Nucleus accumbens (tissue), 56 donors: Measurements from ENCODE around the gene ARRDC1.
"Not testable (repeated sequence)": the region's sequence is repeated elsewhere in the genome, so short reads cannot be mapped to it uniquely, and the experiment has no call there.

ENCODE experiments used
- DNase-seq, 56 donors: peaks; one replicate each; lab custom pipeline; 2025; lab: John Stamatoyannopoulos, UW

The ARRDC1 gene

GRCh38 chr9:137611623-137612609 lies 6.4 kb downstream of the ARRDC1 start:
- DNase-seq = no peak

DNA sequence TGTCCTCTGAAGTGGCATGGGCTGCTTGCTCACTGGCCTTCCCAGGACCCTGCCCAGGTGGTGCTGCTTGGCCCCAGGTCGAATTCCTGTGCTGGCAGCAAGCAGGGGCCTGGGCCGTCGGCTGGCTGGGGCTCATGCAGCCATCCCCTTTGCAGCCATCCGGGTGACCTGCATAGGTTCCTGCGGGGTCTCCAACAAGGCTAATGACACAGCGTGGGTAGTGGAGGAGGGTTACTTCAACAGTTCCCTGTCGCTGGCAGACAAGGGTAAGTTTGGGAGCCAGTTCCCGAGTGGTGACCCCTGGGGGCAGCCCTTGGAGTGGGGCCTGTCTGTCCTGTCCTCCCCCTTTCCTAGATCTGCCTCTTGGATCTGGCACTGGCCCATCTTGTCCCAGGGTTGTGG lies 7.3 kb downstream of the ARRDC1 start:
- DNase-seq = no peak

GRCh38 chr9:137613259-137613658 lies 7.8 kb downstream of the ARRDC1 start:
- DNase-seq = no peak

- DNase-seq = no peak
These were observed 8.4 kb downstream of the ARRDC1 start for GRCh38 chr9:137613738-137614523.

- no peak for DNase-seq
These were observed 9.3 kb downstream of the ARRDC1 start for GRCh38 chr9:137614631-137615386.

GRCh38 chr9:137615387-137615871 lies 9.9 kb downstream of the ARRDC1 start:
- no peak for DNase-seq

- DNase-seq = peak in 52 of 56 donors; percentile 35 to 96 (median 82)
These were observed 12.9 kb downstream of the ARRDC1 start, which contains the start of gene EHMT1 for GRCh38 chr9:137618105-137619067. Gene EHMT1 (plus strand): TSS chr9:137619005. CDS start chr9:137619029, 24 bp downstream.

- DNase-seq = peak in 1 of 56 donors; percentile 17
These were observed 14.0 kb downstream of the ARRDC1 start for GRCh38 chr9:137619240-137620047.

- DNase-seq = no peak
These were observed 14.5 kb downstream of the ARRDC1 start for GRCh38 chr9:137620048-137620405.

DNA sequence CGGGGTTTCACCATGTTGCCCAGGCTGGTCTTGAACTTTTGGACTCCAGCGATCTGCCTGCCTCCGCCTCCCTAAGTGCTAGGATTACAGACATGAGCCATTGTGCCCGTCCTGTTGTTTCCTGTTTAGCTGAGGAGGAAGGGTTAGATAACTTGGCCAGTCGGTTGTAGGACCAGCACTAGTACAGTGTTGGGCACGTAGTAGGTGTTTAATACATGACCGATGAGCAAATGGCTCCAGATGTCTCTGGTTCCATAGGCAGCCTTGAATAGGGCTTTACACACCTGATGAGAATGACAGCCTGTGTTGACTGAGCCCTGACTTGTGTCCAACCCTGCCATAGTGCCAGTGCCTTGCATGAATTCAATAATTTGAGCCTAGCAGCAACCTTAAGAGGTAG lies 15.1 kb downstream of the ARRDC1 start:
- no peak for DNase-seq

GRCh38 chr9:137621131-137621757 lies 15.8 kb downstream of the ARRDC1 start:
- DNase-seq = no peak

GRCh38 chr9:137622211-137622610 lies 16.7 kb downstream of the ARRDC1 start:
- DNase-seq = not testable (repeated sequence)

DNA sequence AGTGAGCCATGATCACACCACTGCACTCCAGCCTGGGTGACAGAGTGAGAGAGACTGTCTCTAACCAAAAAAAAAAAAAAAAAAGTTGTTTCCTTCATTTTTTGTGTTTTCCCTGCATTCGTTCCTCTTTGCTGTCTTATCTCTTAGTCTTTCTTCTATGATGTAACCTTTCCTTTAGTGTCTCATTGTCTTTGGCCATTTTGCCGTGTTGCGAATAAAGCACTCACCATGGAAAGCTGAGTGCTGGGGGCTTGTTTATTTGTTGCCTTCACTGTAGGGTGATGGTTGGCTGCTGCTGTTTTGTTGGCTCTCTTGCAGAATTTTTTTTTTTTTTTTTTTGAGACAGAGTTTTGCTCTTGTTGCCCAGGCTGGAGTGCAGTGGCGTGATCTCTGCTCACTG lies 21.0 kb downstream of the ARRDC1 start:
- DNase-seq = no peak

- not testable (repeated sequence) for DNase-seq
These were observed 21.9 kb downstream of the ARRDC1 start for GRCh38 chr9:137627406-137627805.

GRCh38 chr9:137630126-137630525 lies 24.6 kb downstream of the ARRDC1 start:
- no peak for DNase-seq

GRCh38 chr9:137630679-137631078 lies 25.2 kb downstream of the ARRDC1 start:
- DNase-seq = no peak

GRCh38 chr9:137631345-137632229 lies 26.1 kb downstream of the ARRDC1 start:
- no peak for DNase-seq
